ENCODE data around the gene UBASH3B. TPM values are rescaled to one million over a fixed set of nuclear protein-coding genes. Genes with fewer than 3 reads are reported as not detected.

UBASH3B gene
- total RNA-seq, 1 experiment from 2014 or later: 10.3 TPM

DNA sequence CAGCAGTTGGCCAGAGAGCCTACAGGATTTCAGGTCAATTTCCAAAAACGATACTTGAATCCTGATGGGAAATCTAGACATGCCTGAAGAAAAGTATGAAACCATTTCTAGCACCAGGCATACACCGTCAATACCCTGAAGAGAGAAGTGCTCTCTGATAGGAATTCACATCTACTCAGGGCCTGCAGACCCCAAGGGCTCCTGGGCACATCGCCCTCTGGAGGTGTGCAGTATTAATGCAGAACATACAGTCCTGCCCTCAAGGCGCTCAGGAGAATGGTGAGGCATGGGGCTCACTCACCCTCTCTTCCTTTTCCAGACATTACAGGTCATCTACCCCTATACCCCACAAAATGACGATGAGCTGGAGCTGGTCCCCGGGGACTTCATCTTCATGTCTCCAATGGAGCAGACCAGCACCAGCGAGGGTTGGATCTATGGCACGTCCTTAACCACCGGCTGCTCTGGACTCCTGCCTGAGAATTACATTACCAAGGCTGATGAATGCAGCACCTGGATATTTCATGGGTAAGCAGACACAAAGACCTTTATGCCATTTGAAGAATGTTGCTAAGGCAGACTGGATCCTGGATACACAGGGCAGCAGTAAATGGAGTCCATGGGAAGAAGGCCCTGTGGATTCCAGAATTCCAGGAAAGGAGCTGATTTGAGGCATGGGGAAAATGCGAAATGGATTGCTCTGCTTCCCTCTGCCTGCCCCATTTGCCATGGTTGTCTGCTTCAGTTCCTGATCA, 133.4 kb downstream of the UBASH3B start:
- DNase-seq (ENCODE audit: unreplicated experiment): no peak
- intact Hi-C loops (cut with micrococcal nuclease): no loop called here
- TF ChIP-seq, protein P1, sequence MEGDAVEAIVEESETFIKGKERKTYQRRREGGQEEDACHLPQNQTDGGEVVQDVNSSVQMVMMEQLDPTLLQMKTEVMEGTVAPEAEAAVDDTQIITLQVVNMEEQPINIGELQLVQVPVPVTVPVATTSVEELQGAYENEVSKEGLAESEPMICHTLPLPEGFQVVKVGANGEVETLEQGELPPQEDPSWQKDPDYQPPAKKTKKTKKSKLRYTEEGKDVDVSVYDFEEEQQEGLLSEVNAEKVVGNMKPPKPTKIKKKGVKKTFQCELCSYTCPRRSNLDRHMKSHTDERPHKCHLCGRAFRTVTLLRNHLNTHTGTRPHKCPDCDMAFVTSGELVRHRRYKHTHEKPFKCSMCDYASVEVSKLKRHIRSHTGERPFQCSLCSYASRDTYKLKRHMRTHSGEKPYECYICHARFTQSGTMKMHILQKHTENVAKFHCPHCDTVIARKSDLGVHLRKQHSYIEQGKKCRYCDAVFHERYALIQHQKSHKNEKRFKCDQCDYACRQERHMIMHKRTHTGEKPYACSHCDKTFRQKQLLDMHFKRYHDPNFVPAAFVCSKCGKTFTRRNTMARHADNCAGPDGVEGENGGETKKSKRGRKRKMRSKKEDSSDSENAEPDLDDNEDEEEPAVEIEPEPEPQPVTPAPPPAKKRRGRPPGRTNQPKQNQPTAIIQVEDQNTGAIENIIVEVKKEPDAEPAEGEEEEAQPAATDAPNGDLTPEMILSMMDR (IDR thresholded peaks at IDR 0.05; ENCODE audit: unreplicated experiment): peak; percentile 13
- no TSS peak for BruUV-seq (replicated peaks)
- Mint-ChIP-seq H3K9me3 (ENCODE audit: unreplicated experiment) (no peaks in the 10 kb centered on the region), H3K27ac (ENCODE audit: low read depth, unreplicated experiment) (no peak overlapping the region), H3K27me3 (ENCODE audit: insufficient read depth, unreplicated experiment) (no peaks in the 10 kb centered on the region), H3K36me3 (ENCODE audit: insufficient read depth, unreplicated experiment) (no peaks in the 10 kb centered on the region), H3K4me3 (ENCODE audit: unreplicated experiment) (no peak overlapping the region), H3K4me1 (ENCODE audit: insufficient read depth, unreplicated experiment) (peaks cover 23% of the 10 kb centered on the region)
- ChIA-PET CTCF (interaction anchor here (1.1 to 20.5 kb wide), 5 partner anchors 8 to 232 kb away, joined by 4 to 404 read pairs (median 13); no protein-coding TSS in a partner anchor), POLR2A (interaction anchor here (0.8 kb wide), 1 partner anchor 15 kb away, joined by 3 read pairs; no protein-coding TSS in a partner anchor)

DNA sequence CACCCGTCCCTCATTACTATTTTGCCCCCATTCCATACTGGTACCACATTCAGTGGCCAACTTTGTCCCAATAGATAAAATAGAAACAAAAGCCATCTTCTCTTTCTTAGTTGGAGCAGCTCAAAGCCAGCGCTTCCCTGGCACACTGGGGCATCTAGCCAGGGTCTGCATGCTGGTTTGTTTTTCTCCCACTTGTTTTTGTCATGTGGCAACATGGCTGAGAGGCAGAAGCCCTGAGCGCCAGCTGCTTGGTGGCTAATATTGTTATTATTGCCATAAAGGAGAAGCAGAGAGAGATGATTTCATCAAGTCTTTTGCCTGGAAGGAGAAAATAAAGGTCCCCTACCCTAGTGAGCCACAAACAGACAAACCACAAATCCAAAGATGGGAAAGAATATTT, 134.4 kb downstream of the UBASH3B start:
- peaks cover 15% of the 10 kb centered on the region for H3K4me1 Mint-ChIP-seq (ENCODE audit: insufficient read depth, unreplicated experiment)
- CTCF ChIA-PET: interaction anchor here (0.6 to 20.5 kb wide), 4 partner anchors 60 to 157 kb away, joined by 3 to 404 read pairs (median 8); partner anchors contain the start of gene UBASH3B
- intact Hi-C loops (cut with micrococcal nuclease): no loop called here
- TF ChIP-seq, protein P1 (IDR thresholded peaks at IDR 0.05; ENCODE audit: unreplicated experiment): no peak
- no peaks in the 10 kb centered on the region for H3K36me3 Mint-ChIP-seq (ENCODE audit: insufficient read depth, unreplicated experiment)
- BruUV-seq (replicated peaks): no TSS peak
- POLR2A ChIA-PET: interaction anchor here (0.7 kb wide), 1 partner anchor 25 kb away, joined by 3 read pairs; no protein-coding TSS in a partner anchor
- H3K27me3 Mint-ChIP-seq (ENCODE audit: insufficient read depth, unreplicated experiment): no peaks in the 10 kb centered on the region
- no peaks in the 10 kb centered on the region for H3K9me3 Mint-ChIP-seq (ENCODE audit: unreplicated experiment)
- no peak overlapping the region for H3K27ac Mint-ChIP-seq (ENCODE audit: low read depth, unreplicated experiment)
- DNase-seq (ENCODE audit: unreplicated experiment): no peak
- H3K4me3 Mint-ChIP-seq (ENCODE audit: unreplicated experiment): no peak overlapping the region

DNA sequence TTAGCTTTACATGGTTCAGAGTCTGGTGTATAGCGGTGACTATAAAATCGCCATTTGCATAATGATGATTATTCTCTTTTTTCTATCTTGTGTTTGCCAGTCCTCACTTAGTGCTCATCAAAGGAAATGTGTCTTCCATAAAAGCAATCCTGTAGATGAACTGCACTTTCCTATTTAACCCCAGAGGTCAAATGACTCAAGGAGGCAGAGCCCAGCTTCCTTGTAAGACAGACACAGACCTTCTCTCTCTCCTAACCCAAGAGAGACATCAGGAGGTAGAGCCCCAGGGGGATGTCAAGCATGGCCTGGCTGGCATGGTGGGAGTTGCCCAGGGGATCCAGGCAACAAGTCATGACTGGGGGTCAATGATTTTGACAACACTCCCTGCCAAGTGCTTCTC, 135.9 kb downstream of the UBASH3B start:
- intact Hi-C loops (cut with micrococcal nuclease): no loop called here
- no peak for DNase-seq (ENCODE audit: unreplicated experiment)
- peaks cover 11% of the 10 kb centered on the region for H3K4me1 Mint-ChIP-seq (ENCODE audit: insufficient read depth, unreplicated experiment)
- no peaks in the 10 kb centered on the region for H3K27me3 Mint-ChIP-seq (ENCODE audit: insufficient read depth, unreplicated experiment)
- no peak overlapping the region for H3K27ac Mint-ChIP-seq (ENCODE audit: low read depth, unreplicated experiment)
- no TSS peak for BruUV-seq (replicated peaks)
- ChIA-PET CTCF (interaction anchor here (0.5 to 20.5 kb wide), 5 partner anchors 9 to 160 kb away, joined by 3 to 404 read pairs (median 5); no protein-coding TSS in a partner anchor), POLR2A (interaction anchor here (0.7 kb wide), 1 partner anchor 288 kb away, joined by 3 read pairs; no protein-coding TSS in a partner anchor)
- TF ChIP-seq, protein P1 (IDR thresholded peaks at IDR 0.05; ENCODE audit: unreplicated experiment): no peak
- no peaks in the 10 kb centered on the region for H3K36me3 Mint-ChIP-seq (ENCODE audit: insufficient read depth, unreplicated experiment)
- H3K4me3 Mint-ChIP-seq (ENCODE audit: unreplicated experiment): no peak overlapping the region
- no peaks in the 10 kb centered on the region for H3K9me3 Mint-ChIP-seq (ENCODE audit: unreplicated experiment)

DNA sequence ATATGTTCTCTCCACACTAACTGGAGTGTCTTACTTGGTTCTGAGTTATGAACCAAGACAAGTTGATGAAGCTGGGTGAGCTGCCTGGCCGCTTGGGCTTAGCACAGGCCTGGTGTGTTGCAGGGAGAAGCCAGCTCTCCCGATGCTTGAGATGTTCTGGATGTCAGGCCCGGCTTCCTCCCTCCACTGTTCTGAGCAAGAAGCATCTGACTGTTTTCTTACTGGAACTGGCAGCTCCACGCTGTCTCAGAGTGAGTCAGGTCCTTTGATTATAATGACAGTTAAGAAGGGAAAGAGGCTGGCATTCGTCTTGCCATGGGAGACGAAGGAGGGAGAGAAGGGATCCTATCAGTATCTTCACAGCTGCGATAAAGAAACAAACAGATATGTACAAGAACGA, 136.3 kb downstream of the UBASH3B start:
- CTCF ChIA-PET: interaction anchor here (0.5 to 20.5 kb wide), 7 partner anchors 9 to 161 kb away, joined by 3 to 404 read pairs (median 5); no protein-coding TSS in a partner anchor
- no peak overlapping the region for H3K4me3 Mint-ChIP-seq (ENCODE audit: unreplicated experiment)

More for the DNA sequence above, 136.3 kb downstream of the UBASH3B start:
- POLR2A ChIA-PET: interaction anchor here (0.7 kb wide), 1 partner anchor 288 kb away, joined by 3 read pairs; no protein-coding TSS in a partner anchor
- intact Hi-C loops (cut with micrococcal nuclease): no loop called here
- DNase-seq (ENCODE audit: unreplicated experiment): peak; percentile 33
- Mint-ChIP-seq H3K27ac (ENCODE audit: low read depth, unreplicated experiment) (no peak overlapping the region), H3K36me3 (ENCODE audit: insufficient read depth, unreplicated experiment) (no peaks in the 10 kb centered on the region), H3K4me1 (ENCODE audit: insufficient read depth, unreplicated experiment) (peaks cover 10% of the 10 kb centered on the region), H3K9me3 (ENCODE audit: unreplicated experiment) (no peaks in the 10 kb centered on the region), H3K27me3 (ENCODE audit: insufficient read depth, unreplicated experiment) (no peaks in the 10 kb centered on the region)
- BruUV-seq (replicated peaks): no TSS peak
- TF ChIP-seq, protein P1 (IDR thresholded peaks at IDR 0.05; ENCODE audit: unreplicated experiment): no peak
